Thyroid gland (tissue), 4 donors: Measurements from ENCODE around the gene IPO7.

Source experiments
- POLR2A ChIP-seq, 2 donors: fragments of 450-650 bp; IDR thresholded peaks; one replicate each; pipeline ENCODE4 v1.6.1; 2017; ENCODE audit warnings: antibody characterized with exemption in 2 of 2, mild to moderate bottlenecking in 2 of 2, moderate library complexity in 1 of 2
- TF ChIP-seq, protein P1 (sequence below), 6 experiments: fragments of 200-600 bp in 3 of 6; fragments of 450-650 bp in 3 of 6; sonication (generic) in 3 of 6; IDR thresholded peaks; one replicate each; pipeline ENCODE4 v1.5.1; 2016 to 2019; ENCODE audit warnings: antibody characterized with exemption in 6 of 6, mild to moderate bottlenecking in 2 of 6, inconsistent platforms in 1 of 6, moderate library complexity in 1 of 6

DNA sequence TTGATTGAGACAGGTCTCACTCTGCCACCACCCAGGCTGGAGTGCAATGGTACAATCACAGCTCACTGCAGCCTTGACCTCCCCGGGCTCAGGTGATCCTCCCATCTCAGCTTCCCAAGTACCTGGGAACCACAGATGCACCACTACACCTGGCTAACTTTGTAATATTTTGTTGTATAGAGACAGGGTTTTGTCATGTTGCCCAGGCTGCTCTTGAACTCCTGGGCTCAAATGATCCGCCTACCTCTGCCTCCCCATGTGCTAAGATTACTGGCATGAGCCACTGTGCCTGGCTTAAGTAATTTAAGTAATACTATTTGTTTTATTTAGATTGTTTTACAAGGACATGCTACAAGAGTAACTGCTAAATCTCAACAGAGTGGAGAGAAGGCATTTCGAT lies 109.9 kb downstream of the IPO7 start:
- TF ChIP-seq, protein P1, sequence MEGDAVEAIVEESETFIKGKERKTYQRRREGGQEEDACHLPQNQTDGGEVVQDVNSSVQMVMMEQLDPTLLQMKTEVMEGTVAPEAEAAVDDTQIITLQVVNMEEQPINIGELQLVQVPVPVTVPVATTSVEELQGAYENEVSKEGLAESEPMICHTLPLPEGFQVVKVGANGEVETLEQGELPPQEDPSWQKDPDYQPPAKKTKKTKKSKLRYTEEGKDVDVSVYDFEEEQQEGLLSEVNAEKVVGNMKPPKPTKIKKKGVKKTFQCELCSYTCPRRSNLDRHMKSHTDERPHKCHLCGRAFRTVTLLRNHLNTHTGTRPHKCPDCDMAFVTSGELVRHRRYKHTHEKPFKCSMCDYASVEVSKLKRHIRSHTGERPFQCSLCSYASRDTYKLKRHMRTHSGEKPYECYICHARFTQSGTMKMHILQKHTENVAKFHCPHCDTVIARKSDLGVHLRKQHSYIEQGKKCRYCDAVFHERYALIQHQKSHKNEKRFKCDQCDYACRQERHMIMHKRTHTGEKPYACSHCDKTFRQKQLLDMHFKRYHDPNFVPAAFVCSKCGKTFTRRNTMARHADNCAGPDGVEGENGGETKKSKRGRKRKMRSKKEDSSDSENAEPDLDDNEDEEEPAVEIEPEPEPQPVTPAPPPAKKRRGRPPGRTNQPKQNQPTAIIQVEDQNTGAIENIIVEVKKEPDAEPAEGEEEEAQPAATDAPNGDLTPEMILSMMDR (IDR thresholded peaks at IDR 0.05): no peak
- TF ChIP-seq POLR2A (IDR thresholded peaks at IDR 0.05): no peak
